ENCODE data around the gene PRKAR2B.

DNA sequence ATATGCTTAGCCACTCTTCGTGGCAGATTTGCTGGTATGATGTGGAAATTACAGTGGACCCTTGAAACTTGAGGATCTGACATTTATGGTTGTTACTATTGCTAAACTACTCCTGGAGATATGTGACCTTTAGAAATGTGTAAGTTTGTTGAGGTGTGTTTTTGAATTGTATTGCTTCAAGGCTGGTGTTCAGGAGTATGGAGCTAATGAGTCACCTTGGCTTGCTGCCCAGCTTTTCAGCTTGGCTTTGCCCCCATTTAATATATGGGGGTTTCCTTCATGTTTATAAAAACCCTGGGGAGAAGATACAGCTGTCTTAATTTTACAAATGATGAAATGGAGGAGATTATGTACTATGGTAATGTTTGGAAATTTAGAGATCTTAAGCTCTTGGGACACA, 135.9 kb downstream of the PRKAR2B start:
- TF ChIP-seq, protein P1, sequence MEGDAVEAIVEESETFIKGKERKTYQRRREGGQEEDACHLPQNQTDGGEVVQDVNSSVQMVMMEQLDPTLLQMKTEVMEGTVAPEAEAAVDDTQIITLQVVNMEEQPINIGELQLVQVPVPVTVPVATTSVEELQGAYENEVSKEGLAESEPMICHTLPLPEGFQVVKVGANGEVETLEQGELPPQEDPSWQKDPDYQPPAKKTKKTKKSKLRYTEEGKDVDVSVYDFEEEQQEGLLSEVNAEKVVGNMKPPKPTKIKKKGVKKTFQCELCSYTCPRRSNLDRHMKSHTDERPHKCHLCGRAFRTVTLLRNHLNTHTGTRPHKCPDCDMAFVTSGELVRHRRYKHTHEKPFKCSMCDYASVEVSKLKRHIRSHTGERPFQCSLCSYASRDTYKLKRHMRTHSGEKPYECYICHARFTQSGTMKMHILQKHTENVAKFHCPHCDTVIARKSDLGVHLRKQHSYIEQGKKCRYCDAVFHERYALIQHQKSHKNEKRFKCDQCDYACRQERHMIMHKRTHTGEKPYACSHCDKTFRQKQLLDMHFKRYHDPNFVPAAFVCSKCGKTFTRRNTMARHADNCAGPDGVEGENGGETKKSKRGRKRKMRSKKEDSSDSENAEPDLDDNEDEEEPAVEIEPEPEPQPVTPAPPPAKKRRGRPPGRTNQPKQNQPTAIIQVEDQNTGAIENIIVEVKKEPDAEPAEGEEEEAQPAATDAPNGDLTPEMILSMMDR (IDR thresholded peaks at IDR 0.05) = no peak
- TF ChIP-seq POLR2A (IDR thresholded peaks at IDR 0.05) = no peak
